Endothelial cell of umbilical vein (primary cell): ENCODE measurements around the gene SPIRE2. TPM values are rescaled to one million over a fixed set of nuclear protein-coding genes. Genes with fewer than 3 reads are reported as not detected.

Source experiments
- BruUV-seq: library from RNA; stranded (reverse); fragments of 400-500 nt; replicated peaks from 2 replicates; lab custom pipeline; 2021; lab: Mats Ljungman, UMichigan
- CTCF ChIA-PET: fragments of 300-600, 350-600 bp; sonication (Branson Sonifier 250); formaldehyde crosslinking; loops from one replicate; lab custom pipeline; 2021; ENCODE audit warnings: antibody characterized with exemption, inconsistent platforms; lab: Charles Lee
- POLR2A ChIA-PET: fragments of 300-600, 350-600 bp; sonication (Branson Sonifier 250); formaldehyde crosslinking; loops from one replicate; lab custom pipeline; 2021; ENCODE audit warnings: antibody characterized with exemption, inconsistent platforms; lab: Charles Lee
- DNase-seq: peaks from one replicate; pipeline ENCODE4 v3.0.0-alpha.2; 2011; ENCODE audit warnings: low read depth, low spot score
- FAIRE-seq: peaks from 2 replicates; lab custom pipeline; 2011; peaks lifted over from hg19 to GRCh38; lab: Jason Lieb, UNC
- H2AFZ ChIP-seq: 2 replicates; pipeline ENCODE4 v1.6.0; 2012; ENCODE audit warnings: low read depth, low read length, control low read depth, inconsistent platforms
- H3K27ac ChIP-seq: 2 replicates; pipeline ENCODE4 v1.5.1; 2011; ENCODE audit warnings: low read depth, mild to moderate bottlenecking, control low read depth, low read length, moderate library complexity; ENCODE audit not compliant: insufficient read depth
- H3K27me3 ChIP-seq, 2 experiments: 2 replicates each; pipeline versions ENCODE4 v1.6.0 to v1.6.1; 2011; ENCODE audit warnings: low read length in 2 of 2, mixed read lengths in 1 of 2; ENCODE audit not compliant: control insufficient read depth in 2 of 2, insufficient read depth in 2 of 2
- H3K36me3 ChIP-seq, 2 experiments: 2 replicates in 1 of 2; 3 replicates in 1 of 2; pipeline ENCODE4 v1.5.1; 2011; ENCODE audit warnings: low read length in 2 of 2, mild to moderate bottlenecking in 1 of 2, moderate library complexity in 1 of 2; ENCODE audit not compliant: control insufficient read depth in 2 of 2, insufficient read depth in 2 of 2; ENCODE audit errors: extremely low read depth in 1 of 2
- H3K4me1 ChIP-seq: 3 replicates; pipeline ENCODE4 v1.5.1; 2011; ENCODE audit warnings: mild to moderate bottlenecking, low read length; ENCODE audit not compliant: control insufficient read depth, insufficient read depth; ENCODE audit errors: extremely low read depth
- H3K4me2 ChIP-seq: 2 replicates; pipeline ENCODE4 v1.6.1; 2011; ENCODE audit warnings: low read length, control low read depth, mixed read lengths; ENCODE audit not compliant: insufficient read depth
- H3K4me3 ChIP-seq, 3 experiments: fragments of 200-600 bp in 1 of 3; sonication (generic), shearing (Covaris generic) in 1 of 3; replicated peaks in 1 of 3; 2 replicates each; pipeline ENCODE4 v1.5.1; 2011 to 2016; ENCODE audit warnings: control low read depth in 3 of 3, low read length in 3 of 3, mild to moderate bottlenecking in 2 of 3, inconsistent platforms in 1 of 3, low read depth in 1 of 3, moderate library complexity in 1 of 3; ENCODE audit not compliant: insufficient read depth in 1 of 3
- H3K79me2 ChIP-seq: 2 replicates; pipeline ENCODE4 v1.6.0; 2012; ENCODE audit warnings: low read length, inconsistent platforms; ENCODE audit not compliant: control insufficient read depth, insufficient read depth
- H3K9ac ChIP-seq: replicated peaks from 2 replicates; pipeline ENCODE3; 2011; ENCODE audit warnings: low read length, control low read depth; ENCODE audit not compliant: insufficient read depth; ENCODE audit errors: extremely low read depth
- H3K9me1 ChIP-seq: replicated peaks from 3 replicates; pipeline ENCODE4 v1.6.0; 2011; ENCODE audit warnings: mild to moderate bottlenecking, low read length; ENCODE audit not compliant: control insufficient read depth, insufficient read depth; ENCODE audit errors: extremely low read depth
- H3K9me3 ChIP-seq: replicated peaks from 2 replicates; pipeline ENCODE4 v1.5.1; 2012; ENCODE audit warnings: low read length, inconsistent platforms; ENCODE audit not compliant: control insufficient read depth, insufficient read depth
- H4K20me1 ChIP-seq: replicated peaks from 2 replicates; pipeline ENCODE3; 2011; ENCODE audit warnings: mild to moderate bottlenecking, low read length; ENCODE audit not compliant: control insufficient read depth, insufficient read depth; ENCODE audit errors: extremely low read depth
- EZH2 ChIP-seq: IDR thresholded peaks from 2 replicates; pipeline ENCODE4 v1.6.1; 2012; ENCODE audit warnings: borderline replicate concordance, low read depth, mild to moderate bottlenecking, moderate library complexity, low read length, inconsistent platforms; ENCODE audit not compliant: severe bottlenecking
- FOS ChIP-seq: IDR thresholded peaks from 2 replicates; pipeline ENCODE4 v1.6.1; 2011; ENCODE audit warnings: mild to moderate bottlenecking, low read length, moderate library complexity, borderline replicate concordance; ENCODE audit not compliant: insufficient read depth
- GATA2 ChIP-seq: IDR thresholded peaks from 2 replicates; pipeline ENCODE4 v1.7.0; 2011; ENCODE audit warnings: low read depth, mild to moderate bottlenecking, moderate library complexity, mixed read lengths, low read length; ENCODE audit not compliant: insufficient read length, insufficient read depth
- JUN ChIP-seq: IDR thresholded peaks from 2 replicates; pipeline ENCODE4 v1.6.1; 2011; ENCODE audit warnings: borderline replicate concordance, low read depth; ENCODE audit not compliant: insufficient read length, insufficient read depth
- POLR2A ChIP-seq: IDR thresholded peaks from 2 replicates; pipeline ENCODE4 v1.6.1; 2012; ENCODE audit warnings: low read depth, mild to moderate bottlenecking, control low read depth, low read length
- dilution Hi-C: fragments of 300-500 bp; cut with MboI; formaldehyde crosslinking; loops from one replicate; pipeline ENCODE4 v1.15.0; 2019; ENCODE audit warnings: low sequenced_read_pairs; ENCODE audit not compliant: extremely low pct_ligation_motif_present
- intact Hi-C: fragments of 100-400 bp; cut with micrococcal nuclease; formaldehyde crosslinking; loops from one replicate; pipeline ENCODE4 v1.10.0; 2022
- polyA plus RNA-seq, 4 experiments: library from polyadenylated mRNA; depleted of rRNA in 3 of 4; stranded (reverse) in 3 of 4; unstranded in 1 of 4; fragments of >200 nt; gene quantifications; 2 replicates each; pipeline versions ENCODE4 v1.2.1 to v1.2.3, GENCODE V29; 2011 to 2012; ENCODE audit warnings: missing spikeins in 1 of 4
- total RNA-seq: library from RNA; stranded (reverse); gene quantifications from 2 replicates; pipeline ENCODE4 v1.2.3, GENCODE V29; 2021
- TF ChIP-seq, protein P1 (sequence below), 2 donors: IDR thresholded peaks; 1 replicate in 1 of 2; 2 replicates in 1 of 2; pipeline ENCODE4 v1.5.1; 2011; ENCODE audit warnings: low read length in 2 of 2, mild to moderate bottlenecking in 2 of 2, moderate library complexity in 2 of 2, control low read depth in 1 of 2, inconsistent platforms in 1 of 2, low read depth in 1 of 2; ENCODE audit not compliant: insufficient read depth in 1 of 2; ENCODE audit errors: extremely low read depth in 1 of 2
- TF ChIP-seq, protein P2 (sequence below): IDR thresholded peaks from 2 replicates; pipeline ENCODE4 v1.6.1; 2011; ENCODE audit not compliant: insufficient read depth, insufficient read length

The SPIRE2 gene
- total and polyA plus RNA-seq, 2 donors (not counting 3 experiments of a cell fraction or from before 2014, with no cell fraction given): 1.2 to 3.1 TPM

DNA sequence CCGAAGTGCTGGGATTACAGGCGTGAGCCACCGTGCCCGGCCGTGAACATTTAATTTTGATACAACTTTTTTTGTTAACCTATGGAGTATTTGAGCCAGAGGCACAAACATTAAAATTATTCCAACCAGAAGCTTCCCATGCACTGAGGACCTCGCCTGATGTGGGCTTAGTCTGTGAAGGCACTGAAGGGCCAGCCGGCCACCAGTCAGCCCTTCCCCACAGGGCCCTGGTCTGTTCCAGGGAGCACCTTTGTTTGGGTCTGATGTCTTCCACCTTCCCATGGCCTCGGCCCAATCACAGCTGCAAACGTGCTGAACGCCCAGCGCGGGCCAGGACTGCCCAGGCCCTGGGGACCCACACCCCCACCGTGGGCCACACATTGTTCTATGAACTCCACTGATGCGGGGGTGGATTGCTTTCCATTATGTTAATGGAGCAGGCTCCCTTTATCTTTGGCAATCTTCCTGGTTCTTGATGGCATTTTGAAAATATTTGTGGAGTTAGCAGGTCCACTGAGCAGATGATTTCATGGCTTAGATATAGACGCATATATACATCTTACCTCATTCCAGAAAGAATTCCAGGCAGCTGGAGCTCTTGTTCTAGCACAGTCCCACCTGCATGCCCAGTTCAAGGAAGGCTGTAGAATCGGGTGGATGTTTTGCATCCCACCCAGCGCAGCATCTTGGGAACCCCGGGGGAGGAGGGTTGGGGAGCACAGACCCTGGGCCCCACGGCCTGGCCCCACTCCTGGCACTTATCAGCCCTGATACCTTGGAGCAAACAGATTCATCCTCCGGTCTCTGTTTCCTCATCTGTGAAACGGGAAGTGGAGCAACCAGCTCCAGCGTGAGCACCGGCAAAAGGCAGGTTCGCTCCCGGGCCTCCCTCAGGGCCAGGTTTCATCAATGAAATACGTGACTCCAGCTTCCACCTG is 14.5 kb downstream of the SPIRE2 start:
- Histone ChIP-seq H2AFZ (no peak overlapping the region), H3K9ac (no peak overlapping the region), H3K36me3 (no peaks in the 10 kb centered on the region), H3K9me1 (no peaks in the 10 kb centered on the region), H3K4me3 (no peak overlapping the region), H3K27ac (no peak overlapping the region), H3K79me2 (no peaks in the 10 kb centered on the region), H3K27me3 (no peaks in the 10 kb centered on the region), H3K4me2 (no peak overlapping the region), H4K20me1 (no peaks in the 10 kb centered on the region), H3K9me3 (no peaks in the 10 kb centered on the region), H3K4me1 (no peaks in the 10 kb centered on the region)
- ChIA-PET CTCF (interaction anchor here (1.4 to 1.6 kb wide), 2 partner anchors 18 to 143 kb away, joined by 3 to 6 read pairs; no protein-coding TSS in a partner anchor), POLR2A (no interaction called here)
- peak; percentile 38 for FAIRE-seq
- BruUV-seq: no TSS peak
- dilution Hi-C loops (no loop called here), intact Hi-C loops (no loop called here)
- peak; percentile 41 for TF ChIP-seq JUN
- peak; percentile 23 for TF ChIP-seq GATA2
- TF ChIP-seq EZH2: no peak
- no peak for TF ChIP-seq POLR2A
- TF ChIP-seq, protein P1, sequence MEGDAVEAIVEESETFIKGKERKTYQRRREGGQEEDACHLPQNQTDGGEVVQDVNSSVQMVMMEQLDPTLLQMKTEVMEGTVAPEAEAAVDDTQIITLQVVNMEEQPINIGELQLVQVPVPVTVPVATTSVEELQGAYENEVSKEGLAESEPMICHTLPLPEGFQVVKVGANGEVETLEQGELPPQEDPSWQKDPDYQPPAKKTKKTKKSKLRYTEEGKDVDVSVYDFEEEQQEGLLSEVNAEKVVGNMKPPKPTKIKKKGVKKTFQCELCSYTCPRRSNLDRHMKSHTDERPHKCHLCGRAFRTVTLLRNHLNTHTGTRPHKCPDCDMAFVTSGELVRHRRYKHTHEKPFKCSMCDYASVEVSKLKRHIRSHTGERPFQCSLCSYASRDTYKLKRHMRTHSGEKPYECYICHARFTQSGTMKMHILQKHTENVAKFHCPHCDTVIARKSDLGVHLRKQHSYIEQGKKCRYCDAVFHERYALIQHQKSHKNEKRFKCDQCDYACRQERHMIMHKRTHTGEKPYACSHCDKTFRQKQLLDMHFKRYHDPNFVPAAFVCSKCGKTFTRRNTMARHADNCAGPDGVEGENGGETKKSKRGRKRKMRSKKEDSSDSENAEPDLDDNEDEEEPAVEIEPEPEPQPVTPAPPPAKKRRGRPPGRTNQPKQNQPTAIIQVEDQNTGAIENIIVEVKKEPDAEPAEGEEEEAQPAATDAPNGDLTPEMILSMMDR (IDR thresholded peaks at IDR 0.05; ENCODE audit: extremely low read depth in 1 of 2, insufficient read depth in 1 of 2, low read depth in 1 of 2, low read length in 2 of 2): no peak
- TF ChIP-seq, protein P2, sequence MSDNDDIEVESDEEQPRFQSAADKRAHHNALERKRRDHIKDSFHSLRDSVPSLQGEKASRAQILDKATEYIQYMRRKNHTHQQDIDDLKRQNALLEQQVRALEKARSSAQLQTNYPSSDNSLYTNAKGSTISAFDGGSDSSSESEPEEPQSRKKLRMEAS: no peak
- TF ChIP-seq FOS: no peak
- DNase-seq: peak; percentile 72
